ENCODE data around the gene CACNA1G.

- TF ChIP-seq CTCF (IDR thresholded peaks at IDR 0.05) (no peak), POLR2A (IDR thresholded peaks at IDR 0.05) (no peak)
These were observed 28.0 kb downstream of the CACNA1G start for GRCh38 chr17:50588391-50589049.
